ENCODE data around the gene DCLK1.

DCLK1 gene

GRCh38 chr13:35906636-35907035 lies 224.5 kb downstream of the DCLK1 start:
- H3K27me3 ChIP-seq (ENCODE audit: control insufficient read depth in 5 of 5, insufficient read depth in 4 of 5, low read length in 5 of 5), result no peaks in the 10 kb centered on the region
- H3K4me3 ChIP-seq (ENCODE audit: low read depth in 1 of 5, low read length in 5 of 5), result no peak overlapping the region
- H3K4me1 ChIP-seq (ENCODE audit: control insufficient read depth in 5 of 5, insufficient read depth in 5 of 5, low read length in 5 of 5), result no peaks in the 10 kb centered on the region
- H3K9ac ChIP-seq (ENCODE audit: low read length in 5 of 5), result no peak overlapping the region
- H3K36me3 ChIP-seq (ENCODE audit: control insufficient read depth in 5 of 5, insufficient read depth in 5 of 5, low read length in 5 of 5), result no peaks in the 10 kb centered on the region
- no peaks in the 10 kb centered on the region for H3K9me3 ChIP-seq (ENCODE audit: control insufficient read depth in 5 of 5, low read length in 5 of 5)
- H3K27ac ChIP-seq (ENCODE audit: low read depth, low read length), result no peak overlapping the region

- H3K36me3 ChIP-seq (ENCODE audit: control insufficient read depth in 5 of 5, insufficient read depth in 5 of 5, low read length in 5 of 5), result no peaks in the 10 kb centered on the region
- no peak overlapping the region for H3K9ac ChIP-seq (ENCODE audit: low read length in 5 of 5)
- H3K27ac ChIP-seq (ENCODE audit: low read depth, low read length), result no peak overlapping the region
- no peaks in the 10 kb centered on the region for H3K9me3 ChIP-seq (ENCODE audit: control insufficient read depth in 5 of 5, low read length in 5 of 5)
- no peaks in the 10 kb centered on the region for H3K27me3 ChIP-seq (ENCODE audit: control insufficient read depth in 5 of 5, insufficient read depth in 4 of 5, low read length in 5 of 5)
- H3K4me3 ChIP-seq (ENCODE audit: low read depth in 1 of 5, low read length in 5 of 5), result no peak overlapping the region
- H3K4me1 ChIP-seq (ENCODE audit: control insufficient read depth in 5 of 5, insufficient read depth in 5 of 5, low read length in 5 of 5), result peaks cover 0 to 9% (median 0%) of the 10 kb centered on the region in 5 donors
These were observed 228.1 kb downstream of the DCLK1 start for GRCh38 chr13:35903075-35903474.

GRCh38 chr13:35898041-35898440 lies 233.1 kb downstream of the DCLK1 start:
- H3K27me3 ChIP-seq (ENCODE audit: control insufficient read depth in 5 of 5, insufficient read depth in 4 of 5, low read length in 5 of 5), result no peaks in the 10 kb centered on the region
- no peak overlapping the region for H3K9ac ChIP-seq (ENCODE audit: low read length in 5 of 5)
- H3K4me3 ChIP-seq (ENCODE audit: low read depth in 1 of 5, low read length in 5 of 5), result no peak overlapping the region

GRCh38 chr13:35894636-35895035 lies 236.5 kb downstream of the DCLK1 start:
- H3K27ac ChIP-seq (ENCODE audit: low read depth, low read length), result no peak overlapping the region
- H3K9ac ChIP-seq (ENCODE audit: low read length in 5 of 5), result no peak overlapping the region
- no peaks in the 10 kb centered on the region for H3K36me3 ChIP-seq (ENCODE audit: control insufficient read depth in 5 of 5, insufficient read depth in 5 of 5, low read length in 5 of 5)
- no peaks in the 10 kb centered on the region for H3K4me1 ChIP-seq (ENCODE audit: control insufficient read depth in 5 of 5, insufficient read depth in 5 of 5, low read length in 5 of 5)
- H3K9me3 ChIP-seq (ENCODE audit: control insufficient read depth in 5 of 5, low read length in 5 of 5), result no peaks in the 10 kb centered on the region
- H3K27me3 ChIP-seq (ENCODE audit: control insufficient read depth in 5 of 5, insufficient read depth in 4 of 5, low read length in 5 of 5), result no peaks in the 10 kb centered on the region
- H3K4me3 ChIP-seq (ENCODE audit: low read depth in 1 of 5, low read length in 5 of 5), result no peak overlapping the region

More at GRCh38 chr13:35898041-35898440, 233.1 kb downstream of the DCLK1 start:
- Histone ChIP-seq H3K9me3 (ENCODE audit: control insufficient read depth in 5 of 5, low read length in 5 of 5) (no peaks in the 10 kb centered on the region), H3K4me1 (ENCODE audit: control insufficient read depth in 5 of 5, insufficient read depth in 5 of 5, low read length in 5 of 5) (peaks cover 0 to 9% (median 0%) of the 10 kb centered on the region in 5 donors), H3K36me3 (ENCODE audit: control insufficient read depth in 5 of 5, insufficient read depth in 5 of 5, low read length in 5 of 5) (no peaks in the 10 kb centered on the region), H3K27ac (ENCODE audit: low read depth, low read length) (no peak overlapping the region)

- Histone ChIP-seq H3K9me3 (ENCODE audit: control insufficient read depth in 5 of 5, low read length in 5 of 5) (no peaks in the 10 kb centered on the region), H3K4me1 (ENCODE audit: control insufficient read depth in 5 of 5, insufficient read depth in 5 of 5, low read length in 5 of 5) (peaks cover 0 to 4% (median 3%) of the 10 kb centered on the region in 5 donors), H3K4me3 (ENCODE audit: low read depth in 1 of 5, low read length in 5 of 5) (no peak overlapping the region), H3K27ac (ENCODE audit: low read depth, low read length) (no peak overlapping the region), H3K36me3 (ENCODE audit: control insufficient read depth in 5 of 5, insufficient read depth in 5 of 5, low read length in 5 of 5) (no peaks in the 10 kb centered on the region), H3K27me3 (ENCODE audit: control insufficient read depth in 5 of 5, insufficient read depth in 4 of 5, low read length in 5 of 5) (no peaks in the 10 kb centered on the region), H3K9ac (ENCODE audit: low read length in 5 of 5) (no peak overlapping the region)
These were observed 238.1 kb downstream of the DCLK1 start for GRCh38 chr13:35892837-35893814.

- H3K9me3 ChIP-seq (ENCODE audit: control insufficient read depth in 5 of 5, low read length in 5 of 5), result no peaks in the 10 kb centered on the region
- H3K4me1 ChIP-seq (ENCODE audit: control insufficient read depth in 5 of 5, insufficient read depth in 5 of 5, low read length in 5 of 5), result peaks cover 0 to 12% (median 3%) of the 10 kb centered on the region in 5 donors
- no peak overlapping the region for H3K9ac ChIP-seq (ENCODE audit: low read length in 5 of 5)
- no peak overlapping the region for H3K4me3 ChIP-seq (ENCODE audit: low read depth in 1 of 5, low read length in 5 of 5)
- no peak overlapping the region for H3K27ac ChIP-seq (ENCODE audit: low read depth, low read length)
- no peaks in the 10 kb centered on the region for H3K36me3 ChIP-seq (ENCODE audit: control insufficient read depth in 5 of 5, insufficient read depth in 5 of 5, low read length in 5 of 5)
- H3K27me3 ChIP-seq (ENCODE audit: control insufficient read depth in 5 of 5, insufficient read depth in 4 of 5, low read length in 5 of 5), result no peaks in the 10 kb centered on the region
These were observed 239.4 kb downstream of the DCLK1 start for GRCh38 chr13:35891507-35892441.

GRCh38 chr13:35889560-35889959 lies 241.6 kb downstream of the DCLK1 start:
- H3K36me3 ChIP-seq (ENCODE audit: control insufficient read depth in 5 of 5, insufficient read depth in 5 of 5, low read length in 5 of 5), result no peaks in the 10 kb centered on the region
- H3K9ac ChIP-seq (ENCODE audit: low read length in 5 of 5), result no peak overlapping the region
- no peak overlapping the region for H3K27ac ChIP-seq (ENCODE audit: low read depth, low read length)
- no peak overlapping the region for H3K4me3 ChIP-seq (ENCODE audit: low read depth in 1 of 5, low read length in 5 of 5)
- peaks cover 0 to 12% (median 3%) of the 10 kb centered on the region in 5 donors for H3K4me1 ChIP-seq (ENCODE audit: control insufficient read depth in 5 of 5, insufficient read depth in 5 of 5, low read length in 5 of 5)
- no peaks in the 10 kb centered on the region for H3K9me3 ChIP-seq (ENCODE audit: control insufficient read depth in 5 of 5, low read length in 5 of 5)
- no peaks in the 10 kb centered on the region for H3K27me3 ChIP-seq (ENCODE audit: control insufficient read depth in 5 of 5, insufficient read depth in 4 of 5, low read length in 5 of 5)

GRCh38 chr13:35888981-35889380 lies 242.2 kb downstream of the DCLK1 start:
- no peak overlapping the region for H3K9ac ChIP-seq (ENCODE audit: low read length in 5 of 5)
- H3K27ac ChIP-seq (ENCODE audit: low read depth, low read length), result no peak overlapping the region
- H3K36me3 ChIP-seq (ENCODE audit: control insufficient read depth in 5 of 5, insufficient read depth in 5 of 5, low read length in 5 of 5), result no peaks in the 10 kb centered on the region
- H3K4me3 ChIP-seq (ENCODE audit: low read depth in 1 of 5, low read length in 5 of 5), result no peak overlapping the region
- H3K9me3 ChIP-seq (ENCODE audit: control insufficient read depth in 5 of 5, low read length in 5 of 5), result no peaks in the 10 kb centered on the region
- no peaks in the 10 kb centered on the region for H3K27me3 ChIP-seq (ENCODE audit: control insufficient read depth in 5 of 5, insufficient read depth in 4 of 5, low read length in 5 of 5)
- H3K4me1 ChIP-seq (ENCODE audit: control insufficient read depth in 5 of 5, insufficient read depth in 5 of 5, low read length in 5 of 5), result peaks cover 0 to 12% (median 5%) of the 10 kb centered on the region in 5 donors

- no peaks in the 10 kb centered on the region for H3K9me3 ChIP-seq (ENCODE audit: control insufficient read depth in 5 of 5, low read length in 5 of 5)
- H3K4me3 ChIP-seq (ENCODE audit: low read depth in 1 of 5, low read length in 5 of 5), result no peak overlapping the region
- no peaks in the 10 kb centered on the region for H3K36me3 ChIP-seq (ENCODE audit: control insufficient read depth in 5 of 5, insufficient read depth in 5 of 5, low read length in 5 of 5)
- H3K9ac ChIP-seq (ENCODE audit: low read length in 5 of 5), result no peak overlapping the region
- H3K4me1 ChIP-seq (ENCODE audit: control insufficient read depth in 5 of 5, insufficient read depth in 5 of 5, low read length in 5 of 5), result peaks cover 0 to 12% (median 5%) of the 10 kb centered on the region in 5 donors
- no peak overlapping the region for H3K27ac ChIP-seq (ENCODE audit: low read depth, low read length)
- no peaks in the 10 kb centered on the region for H3K27me3 ChIP-seq (ENCODE audit: control insufficient read depth in 5 of 5, insufficient read depth in 4 of 5, low read length in 5 of 5)
These were observed 242.7 kb downstream of the DCLK1 start for GRCh38 chr13:35888457-35888883.
